Activated B cell treated with CpG ODN at 0.5 μM for 24 hours (primary cell): ENCODE measurements around the gene PLXNA4. TPM values are rescaled to one million over a fixed set of nuclear protein-coding genes. Genes with fewer than 3 reads are reported as not detected.

Source experiments
- ATAC-seq: fragments of 200-7000 bp; cut with Tn5 transposase; one replicate; pipeline ENCODE4 v1.10.0; 2021; ENCODE audit warnings: low read depth, mild to moderate bottlenecking, moderate library complexity
- CTCF ChIA-PET: fragments of 350-600 bp; sonication (Branson Sonifier 250); formaldehyde crosslinking; loops from one replicate; lab custom pipeline; 2021; ENCODE audit warnings: antibody characterized with exemption; lab: Charles Lee
- POLR2A ChIA-PET: fragments of 350-600 bp; sonication (Branson Sonifier 250); formaldehyde crosslinking; loops from one replicate; lab custom pipeline; 2021; ENCODE audit warnings: antibody characterized with exemption; lab: Charles Lee
- DNase-seq: peaks from one replicate; pipeline ENCODE4 v3.0.0; 2022
- H3K27ac Mint-ChIP-seq: one replicate; pipeline ENCODE4 v1.8.0; 2020; ENCODE audit warnings: mixed read lengths
- H3K27me3 Mint-ChIP-seq: one replicate; pipeline ENCODE4 v1.8.0; 2021; ENCODE audit warnings: mixed read lengths
- H3K36me3 Mint-ChIP-seq: one replicate; pipeline ENCODE4 v1.8.0; 2021; ENCODE audit warnings: low read depth, mixed read lengths
- H3K4me1 Mint-ChIP-seq: one replicate; pipeline ENCODE4 v1.8.0; 2021; ENCODE audit warnings: mixed read lengths
- H3K4me3 Mint-ChIP-seq: one replicate; pipeline ENCODE4 v1.8.0; 2020; ENCODE audit warnings: mild to moderate bottlenecking, mixed read lengths
- H3K9me3 Mint-ChIP-seq: one replicate; pipeline ENCODE4 v1.8.0; 2020; ENCODE audit warnings: mixed read lengths
- CTCF ChIP-seq: fragments of 200-600 bp; IDR thresholded peaks from one replicate; pipeline ENCODE4 v1.8.0; 2022; ENCODE audit warnings: antibody characterized with exemption, mild to moderate bottlenecking
- intact Hi-C: fragments of 100-400 bp; cut with micrococcal nuclease; formaldehyde crosslinking; loops from one replicate; pipeline ENCODE4 v1.15.1; 2024
- total RNA-seq: library from RNA; stranded (reverse); gene quantifications from 2 replicates; pipeline ENCODE4 v1.2.3, GENCODE V29; 2022

The PLXNA4 gene
- total RNA-seq, 1 donor from 2014 or later: not detected

- no peak for ATAC-seq
- H3K9me3 Mint-ChIP-seq: no peaks in the 10 kb centered on the region
- intact Hi-C loops: no loop called here
- no peak for TF ChIP-seq CTCF
- H3K27ac Mint-ChIP-seq: no peak overlapping the region
- H3K36me3 Mint-ChIP-seq: no peaks in the 10 kb centered on the region
- ChIA-PET CTCF (no interaction called here), POLR2A (no interaction called here)
- no peaks in the 10 kb centered on the region for H3K4me1 Mint-ChIP-seq
- H3K27me3 Mint-ChIP-seq: no peaks in the 10 kb centered on the region
- no peak for DNase-seq
- H3K4me3 Mint-ChIP-seq: no peak overlapping the region
These were observed 179.2 kb downstream of the PLXNA4 start for GRCh38 chr7:132397070-132397469.

GRCh38 chr7:132395361-132395760 is 180.9 kb downstream of the PLXNA4 start:
- ChIA-PET CTCF (no interaction called here), POLR2A (no interaction called here)
- ATAC-seq (no peak), DNase-seq (no peak)
- Mint-ChIP-seq H3K27ac (no peak overlapping the region), H3K27me3 (no peaks in the 10 kb centered on the region), H3K4me3 (no peak overlapping the region), H3K36me3 (no peaks in the 10 kb centered on the region), H3K9me3 (no peaks in the 10 kb centered on the region), H3K4me1 (no peaks in the 10 kb centered on the region)
- no peak for TF ChIP-seq CTCF
- intact Hi-C loops: no loop called here

GRCh38 chr7:132394283-132395198 is 181.7 kb downstream of the PLXNA4 start:
- ChIA-PET POLR2A (no interaction called here), CTCF (interaction anchor here (1.4 kb wide), 1 partner anchor 1747 kb away, joined by 3 read pairs; no protein-coding TSS in a partner anchor)
- TF ChIP-seq CTCF: no peak
- intact Hi-C loops: no loop called here
- Mint-ChIP-seq H3K27me3 (no peaks in the 10 kb centered on the region), H3K4me3 (no peak overlapping the region), H3K9me3 (no peaks in the 10 kb centered on the region), H3K27ac (no peak overlapping the region), H3K4me1 (no peaks in the 10 kb centered on the region), H3K36me3 (no peaks in the 10 kb centered on the region)
- DNase-seq: no peak
- ATAC-seq: no peak

GRCh38 chr7:132393789-132394261 is 182.4 kb downstream of the PLXNA4 start:
- Mint-ChIP-seq H3K4me1 (no peaks in the 10 kb centered on the region), H3K9me3 (no peaks in the 10 kb centered on the region), H3K27ac (no peak overlapping the region), H3K4me3 (no peak overlapping the region), H3K36me3 (no peaks in the 10 kb centered on the region), H3K27me3 (no peaks in the 10 kb centered on the region)
- ChIA-PET CTCF (interaction anchor here (1.4 kb wide), 1 partner anchor 1748 kb away, joined by 3 read pairs; no protein-coding TSS in a partner anchor), POLR2A (no interaction called here)
- DNase-seq: no peak
- no peak for ATAC-seq
- no peak for TF ChIP-seq CTCF
- intact Hi-C loops: no loop called here

- CTCF ChIA-PET: no interaction called here
- no peaks in the 10 kb centered on the region for H3K36me3 Mint-ChIP-seq
- intact Hi-C loops: no loop called here
- no peaks in the 10 kb centered on the region for H3K4me1 Mint-ChIP-seq
- no peak for ATAC-seq
- no peaks in the 10 kb centered on the region for H3K9me3 Mint-ChIP-seq
- no peak overlapping the region for H3K27ac Mint-ChIP-seq
- no peak overlapping the region for H3K4me3 Mint-ChIP-seq
- H3K27me3 Mint-ChIP-seq: peaks cover 2% of the 10 kb centered on the region
- TF ChIP-seq CTCF: no peak
- POLR2A ChIA-PET: no interaction called here
- no peak for DNase-seq
These were observed 183.6 kb downstream of the PLXNA4 start for GRCh38 chr7:132392713-132393112.
